Hepatocyte (in vitro differentiated cells): Measurements from ENCODE around the gene CCDC28B. TPM values are rescaled to one million over a fixed set of nuclear protein-coding genes. Genes with fewer than 3 reads are reported as not detected.

Experiments used
- DNase-seq: peaks from one replicate; pipeline ENCODE4 v3.0.0-alpha.2; 2016; ENCODE audit warnings: low spot score
- H2AFZ ChIP-seq: fragments of 200-600 bp; sonication (generic); 2 replicates; pipeline ENCODE4 v1.6.0; 2016; ENCODE audit warnings: antibody characterized with exemption, mild to moderate bottlenecking
- H3K27ac ChIP-seq: fragments of 200-600 bp; sonication (generic); 2 replicates; pipeline ENCODE4 v1.5.1; 2016; ENCODE audit warnings: mild to moderate bottlenecking
- H3K27me3 ChIP-seq: fragments of 200-600 bp; sonication (generic); 2 replicates; pipeline ENCODE4 v1.6.1; 2016
- H3K36me3 ChIP-seq: fragments of 200-600 bp; sonication (generic); replicated peaks from 2 replicates; pipeline ENCODE4 v1.5.1; 2016; ENCODE audit warnings: low read depth; ENCODE audit not compliant: insufficient read depth
- H3K4me1 ChIP-seq: fragments of 200-600 bp; sonication (generic); 2 replicates; pipeline ENCODE4 v1.5.1; 2016; ENCODE audit warnings: mild to moderate bottlenecking, moderate library complexity; ENCODE audit not compliant: insufficient read depth
- H3K4me2 ChIP-seq: fragments of 200-600 bp; sonication (generic); 2 replicates; pipeline ENCODE4 v1.6.0; 2016
- H3K4me3 ChIP-seq: fragments of 200-600 bp; sonication (generic); 2 replicates; pipeline ENCODE4 v1.5.1; 2016; ENCODE audit warnings: mild to moderate bottlenecking
- H3K79me2 ChIP-seq: fragments of 200-600 bp; sonication (generic); 2 replicates; pipeline ENCODE4 v1.6.0; 2017; ENCODE audit warnings: mild to moderate bottlenecking
- H3K9me2 ChIP-seq: fragments of 200-600 bp; sonication (generic); replicated peaks from 2 replicates; pipeline ENCODE4 v1.6.0; 2017; ENCODE audit warnings: mild to moderate bottlenecking; ENCODE audit not compliant: insufficient read depth
- H3K9me3 ChIP-seq: fragments of 200-600 bp; sonication (generic); 2 replicates; pipeline ENCODE4 v1.5.1; 2016; ENCODE audit warnings: low read depth, mild to moderate bottlenecking
- H4K20me1 ChIP-seq: fragments of 200-600 bp; sonication (generic); 2 replicates; pipeline ENCODE4 v1.6.0; 2016; ENCODE audit warnings: mild to moderate bottlenecking; ENCODE audit not compliant: insufficient read depth, poor library complexity, severe bottlenecking
- EZH2 ChIP-seq: fragments of 200-600 bp; sonication (generic); IDR thresholded peaks from 2 replicates; pipeline ENCODE4 v1.6.1; 2016; ENCODE audit warnings: antibody characterized with exemption, mild to moderate bottlenecking, borderline replicate concordance
- EZH2phosphoT487 ChIP-seq: fragments of 200-600 bp; sonication (generic); IDR thresholded peaks from one replicate; pipeline ENCODE4 v1.6.1; 2018; ENCODE audit warnings: antibody characterized with exemption, mild to moderate bottlenecking, low read depth, moderate library complexity; ENCODE audit not compliant: unreplicated experiment, severe bottlenecking
- WGBS: methylation state at CpG from one replicate; pipeline ENCODE4 v1.1.6; 2016; ENCODE audit warnings: low lambda C conversion rate; ENCODE audit errors: missing lambda C conversion rate; 5-methylcytosine and 5-hydroxymethylcytosine counted together
- polyA plus RNA-seq: library from polyadenylated mRNA; unstranded; fragments of >200 nt; fragmentation: Nextera tagmentation; extraction: Ambion mirVana; gene quantifications from 2 replicates; pipeline ENCODE4 v1.2.1, GENCODE V29; 2016
- total RNA-seq: library from RNA; depleted of rRNA; stranded (reverse); fragments of >200 nt; gene quantifications from 2 replicates; pipeline ENCODE4 v1.2.3, GENCODE V29; 2014
- TF ChIP-seq, protein P1 (sequence below): fragments of 200-600 bp; sonication (generic); IDR thresholded peaks from 2 replicates; pipeline ENCODE4 v1.5.1; 2016; ENCODE audit warnings: antibody characterized with exemption, mild to moderate bottlenecking; ENCODE audit not compliant: poor library complexity

CCDC28B gene
- total and polyA plus RNA-seq, 2 experiments from 2014 or later = 15.8 to 29.5 TPM

DNA sequence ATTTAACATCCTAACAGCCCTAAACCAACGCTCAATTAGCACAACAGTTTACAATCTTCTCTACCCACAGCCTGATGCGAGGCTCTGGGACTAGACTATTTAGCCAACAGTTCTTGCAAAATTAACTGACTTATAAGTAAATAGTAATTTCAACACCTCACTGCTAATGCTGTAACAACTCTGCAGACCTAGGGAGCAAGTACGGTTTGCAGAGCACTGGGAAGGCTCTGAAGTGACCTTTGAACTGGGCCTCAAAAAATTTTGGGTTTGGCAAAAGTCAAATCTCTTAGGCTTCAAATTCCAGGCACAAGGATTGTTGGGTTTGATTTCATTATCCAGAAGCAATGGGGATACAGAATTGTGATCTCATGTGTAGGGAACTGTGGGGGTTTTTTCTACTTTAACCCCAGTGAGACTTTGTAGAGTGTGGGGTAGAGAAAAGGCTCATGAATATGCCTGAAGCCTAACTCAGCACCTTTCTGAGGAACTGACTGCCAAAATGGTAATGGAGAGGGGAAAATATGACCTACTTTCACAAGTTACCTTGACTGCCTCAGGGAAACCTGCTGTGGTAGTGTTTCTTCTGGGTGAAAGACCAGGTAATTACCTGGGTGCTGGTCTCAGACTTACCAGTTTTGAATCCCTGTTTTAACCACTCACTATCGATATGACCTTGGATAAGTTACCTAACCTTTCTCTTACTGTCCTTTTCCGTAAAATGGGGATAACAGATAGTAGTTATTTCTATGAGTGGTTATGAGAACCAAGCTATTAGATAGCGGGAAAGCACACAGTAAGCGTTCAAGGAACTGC, 21.8 kb upstream of the CCDC28B start:
- Histone ChIP-seq H4K20me1 (peaks cover 21% of the 10 kb centered on the region), H3K27ac (peak overlapping the region; percentile 100), H3K9me3 (no peaks in the 10 kb centered on the region), H3K4me3 (no peak overlapping the region), H3K4me2 (peak overlapping the region; percentile 98), H3K4me1 (peaks cover 25% of the 10 kb centered on the region), H3K79me2 (peaks cover 35% of the 10 kb centered on the region), H3K36me3 (peaks cover 8% of the 10 kb centered on the region), H3K27me3 (no peaks in the 10 kb centered on the region), H2AFZ (peak overlapping the region; percentile 69), H3K9me2 (no peaks in the 10 kb centered on the region)
- no peak for TF ChIP-seq EZH2
- TF ChIP-seq EZH2phosphoT487 = no peak
- TF ChIP-seq, protein P1, sequence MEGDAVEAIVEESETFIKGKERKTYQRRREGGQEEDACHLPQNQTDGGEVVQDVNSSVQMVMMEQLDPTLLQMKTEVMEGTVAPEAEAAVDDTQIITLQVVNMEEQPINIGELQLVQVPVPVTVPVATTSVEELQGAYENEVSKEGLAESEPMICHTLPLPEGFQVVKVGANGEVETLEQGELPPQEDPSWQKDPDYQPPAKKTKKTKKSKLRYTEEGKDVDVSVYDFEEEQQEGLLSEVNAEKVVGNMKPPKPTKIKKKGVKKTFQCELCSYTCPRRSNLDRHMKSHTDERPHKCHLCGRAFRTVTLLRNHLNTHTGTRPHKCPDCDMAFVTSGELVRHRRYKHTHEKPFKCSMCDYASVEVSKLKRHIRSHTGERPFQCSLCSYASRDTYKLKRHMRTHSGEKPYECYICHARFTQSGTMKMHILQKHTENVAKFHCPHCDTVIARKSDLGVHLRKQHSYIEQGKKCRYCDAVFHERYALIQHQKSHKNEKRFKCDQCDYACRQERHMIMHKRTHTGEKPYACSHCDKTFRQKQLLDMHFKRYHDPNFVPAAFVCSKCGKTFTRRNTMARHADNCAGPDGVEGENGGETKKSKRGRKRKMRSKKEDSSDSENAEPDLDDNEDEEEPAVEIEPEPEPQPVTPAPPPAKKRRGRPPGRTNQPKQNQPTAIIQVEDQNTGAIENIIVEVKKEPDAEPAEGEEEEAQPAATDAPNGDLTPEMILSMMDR = no peak
- DNase-seq = peak; percentile 28
- 75% methylated on average over 7 of the region's 7 CpGs for WGBS

DNA sequence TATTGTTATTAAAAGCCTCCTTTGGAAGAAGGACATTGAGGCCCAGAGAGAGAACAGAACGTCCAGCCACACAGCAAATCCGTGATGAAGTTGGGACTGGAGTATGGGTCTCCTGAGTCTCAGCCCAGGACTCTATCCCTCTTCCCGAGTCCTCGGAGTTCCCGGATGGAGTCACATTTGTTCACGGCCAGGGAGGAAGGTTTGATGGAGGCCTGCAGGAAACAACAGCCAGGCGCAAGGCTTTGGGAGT, 21.3 kb upstream of the CCDC28B start:
- TF ChIP-seq EZH2phosphoT487 (no peak), EZH2 (no peak)
- TF ChIP-seq, protein P1 = no peak
- Histone ChIP-seq H4K20me1 (peaks cover 21% of the 10 kb centered on the region), H3K4me3 (no peak overlapping the region), H3K4me1 (peaks cover 30% of the 10 kb centered on the region), H3K36me3 (peaks cover 8% of the 10 kb centered on the region), H3K79me2 (peaks cover 41% of the 10 kb centered on the region), H3K27ac (peak overlapping the region; percentile 100), H3K4me2 (peak overlapping the region; percentile 98), H3K27me3 (no peaks in the 10 kb centered on the region), H3K9me2 (no peaks in the 10 kb centered on the region), H3K9me3 (no peaks in the 10 kb centered on the region), H2AFZ (peak overlapping the region; percentile 69)
- DNase-seq = no peak
- WGBS = 34% methylated on average over 7 of the region's 7 CpGs

DNA sequence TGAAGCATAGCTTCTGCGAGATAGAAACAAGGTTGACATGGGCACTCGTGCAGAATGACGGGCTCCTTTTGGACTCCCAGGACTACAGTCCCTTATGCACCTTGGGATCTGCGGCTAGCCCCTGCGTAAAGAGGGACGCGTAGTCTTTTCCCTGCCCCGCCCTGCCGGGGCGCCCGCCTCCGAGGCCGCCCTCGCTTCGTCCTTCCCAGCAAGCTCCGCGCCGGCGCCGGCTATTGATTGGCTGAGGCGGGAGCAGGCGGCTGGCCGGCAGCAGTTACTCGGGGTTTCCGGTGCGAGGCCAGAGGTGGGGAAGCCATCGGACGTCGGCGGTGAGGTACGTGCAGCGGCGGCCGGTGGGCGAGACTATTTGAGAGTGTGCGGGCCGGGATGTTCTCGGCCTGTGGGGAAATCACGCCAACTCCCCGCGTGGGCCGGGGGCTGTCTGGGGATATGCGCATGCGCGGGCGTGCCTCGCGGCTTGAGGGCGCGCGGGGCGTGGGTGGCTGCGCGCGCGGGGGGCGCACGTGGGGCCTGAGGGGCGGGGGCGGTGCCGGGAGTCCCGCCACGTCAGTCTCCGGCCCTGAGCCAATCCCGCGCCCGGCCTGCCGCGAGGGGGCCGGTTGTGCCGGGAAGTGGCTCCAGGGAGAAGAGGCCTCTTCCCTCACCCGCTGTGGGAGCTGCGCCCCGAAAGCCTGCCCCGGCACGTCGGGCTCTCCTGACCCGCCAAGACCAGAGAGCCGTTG, 20.8 kb upstream of the CCDC28B start, which contains the start of gene TXLNA:
Gene TXLNA (plus strand): TSS at position 233 of the 743 bp plus-strand sequence. CDS start 671 bp downstream, outside the sequence.
- H4K20me1 ChIP-seq = peaks cover 25% of the 10 kb centered on the region
- H3K4me2 ChIP-seq = peak within 1 kb of the TSS; percentile 98
- no peak for TF ChIP-seq EZH2
- no peak for TF ChIP-seq EZH2phosphoT487
- TF ChIP-seq, protein P1 = no peak
- H3K36me3 ChIP-seq = peaks cover 8% of the 10 kb centered on the region
- DNase-seq = peak; percentile 97
- H3K4me1 ChIP-seq = peaks cover 32% of the 10 kb centered on the region
- WGBS = 2% methylated on average over 61 of the region's 79 CpGs
- H3K79me2 ChIP-seq = peaks cover 46% of the 10 kb centered on the region
- H3K9me2 ChIP-seq = no peaks in the 10 kb centered on the region
- peak within 1 kb of the TSS; percentile 100 for H3K27ac ChIP-seq
- H3K27me3 ChIP-seq = no peaks in the 10 kb centered on the region
- H3K4me3 ChIP-seq = peak within 1 kb of the TSS; percentile 91
- H3K9me3 ChIP-seq = no peaks in the 10 kb centered on the region
- H2AFZ ChIP-seq = peak within 1 kb of the TSS; percentile 89
